Neuronal stem cell (in vitro differentiated cells): ENCODE data around the gene SOCS1.
"Not testable (repeated sequence)": the region's sequence is repeated elsewhere in the genome, so short reads cannot be mapped to it uniquely, and the experiment has no call there.

Experiments used
- DNase-seq: peaks from one replicate; pipeline ENCODE4 v3.0.0-alpha.2; 2013; ENCODE audit warnings: low spot score
- H2AFZ ChIP-seq: one replicate; pipeline ENCODE4 v1.6.1; 2013; ENCODE audit warnings: mild to moderate bottlenecking, low read length, inconsistent platforms
- H2AK5ac ChIP-seq: 2 replicates; pipeline ENCODE4 v1.6.1; 2013; ENCODE audit warnings: low read depth, mild to moderate bottlenecking, inconsistent platforms, low read length, moderate library complexity, mixed read lengths
- H2BK120ac ChIP-seq: 2 replicates; pipeline ENCODE4 v1.6.1; 2013; ENCODE audit warnings: low read depth, mild to moderate bottlenecking, inconsistent platforms, low read length, moderate library complexity, mixed read lengths
- H2BK12ac ChIP-seq: one replicate; pipeline ENCODE4 v1.6.1; 2013; ENCODE audit warnings: low read length, inconsistent platforms
- H2BK15ac ChIP-seq: 2 replicates; pipeline ENCODE4 v1.6.1; 2013; ENCODE audit warnings: mild to moderate bottlenecking, low read length, inconsistent platforms, mixed read lengths
- H2BK5ac ChIP-seq: one replicate; pipeline ENCODE4 v1.6.1; 2013; ENCODE audit warnings: inconsistent platforms, mild to moderate bottlenecking, low read length, moderate library complexity
- H3K14ac ChIP-seq: one replicate; pipeline ENCODE4 v1.6.1; 2013; ENCODE audit warnings: low read length, inconsistent platforms
- H3K18ac ChIP-seq: 2 replicates; pipeline ENCODE4 v1.6.1; 2013; ENCODE audit warnings: low read length, inconsistent platforms
- H3K23ac ChIP-seq: 2 replicates; pipeline ENCODE4 v1.6.1; 2013; ENCODE audit warnings: low read depth, mild to moderate bottlenecking, mixed read lengths, low read length, inconsistent platforms; ENCODE audit not compliant: poor library complexity
- H3K27ac ChIP-seq: replicated peaks from 3 replicates; pipeline ENCODE4 v1.5.1; 2013; ENCODE audit warnings: low read length, inconsistent platforms
- H3K27me3 ChIP-seq, 3 experiments: 2 replicates each; pipeline ENCODE4 v1.6.1; 2013; ENCODE audit warnings: low read length in 3 of 3, mild to moderate bottlenecking in 2 of 3, inconsistent platforms in 1 of 3, low read depth in 1 of 3, mixed read lengths in 1 of 3, moderate library complexity in 1 of 3; ENCODE audit not compliant: control insufficient read depth in 3 of 3, insufficient read depth in 3 of 3
- H3K36me3 ChIP-seq, 2 donors: replicated peaks in 1 of 2; 2 replicates each; pipeline ENCODE4 v1.6.1; 2013; ENCODE audit warnings: low read length in 2 of 2; ENCODE audit not compliant: control insufficient read depth in 2 of 2, insufficient read depth in 2 of 2
- H3K4ac ChIP-seq: 2 replicates; pipeline ENCODE4 v1.6.1; 2013; ENCODE audit warnings: inconsistent platforms, mild to moderate bottlenecking, low read length, moderate library complexity
- H3K4me1 ChIP-seq, 2 donors: 1 replicate in 1 of 2; 2 replicates in 1 of 2; pipeline ENCODE4 v1.6.1; 2013; ENCODE audit warnings: low read length in 2 of 2, low read depth in 1 of 2; ENCODE audit not compliant: control insufficient read depth in 2 of 2, insufficient read depth in 1 of 2
- H3K4me2 ChIP-seq: one replicate; pipeline ENCODE4 v1.6.1; 2013; ENCODE audit warnings: mild to moderate bottlenecking, low read length, inconsistent platforms; ENCODE audit not compliant: insufficient read depth, poor library complexity, severe bottlenecking
- H3K4me3 ChIP-seq, 2 donors: 2 replicates each; pipeline ENCODE4 v1.5.1; 2013; ENCODE audit warnings: low read length in 2 of 2, mild to moderate bottlenecking in 2 of 2, inconsistent platforms in 1 of 2, moderate library complexity in 1 of 2
- H3K79me1 ChIP-seq: one replicate; pipeline ENCODE4 v1.6.1; 2013; ENCODE audit warnings: low read depth, mild to moderate bottlenecking, inconsistent platforms, low read length, moderate library complexity
- H3K9ac ChIP-seq: one replicate; pipeline ENCODE4 v1.6.1; 2013; ENCODE audit warnings: mild to moderate bottlenecking, low read depth, low read length, inconsistent platforms; ENCODE audit not compliant: poor library complexity
- H3K9me3 ChIP-seq, 2 donors: replicated peaks in 1 of 2; 2 replicates each; pipeline versions ENCODE3 to v1.6.1; 2013; ENCODE audit warnings: low read length in 2 of 2, mild to moderate bottlenecking in 2 of 2, inconsistent platforms in 1 of 2, low read depth in 1 of 2, mixed read lengths in 1 of 2, moderate library complexity in 1 of 2; ENCODE audit not compliant: control insufficient read depth in 2 of 2, insufficient read depth in 1 of 2
- H4K8ac ChIP-seq: one replicate; pipeline ENCODE4 v1.6.1; 2013; ENCODE audit warnings: low read depth, mild to moderate bottlenecking, inconsistent platforms, low read length, moderate library complexity
- H4K91ac ChIP-seq: one replicate; pipeline ENCODE4 v1.6.1; 2013; ENCODE audit warnings: low read length, low read depth, mild to moderate bottlenecking, inconsistent platforms; ENCODE audit not compliant: poor library complexity
- WGBS, 2 donors: extraction: QIAGEN DNeasy Blood & Tissue Kit; methylation state at CpG; one replicate each; pipeline ENCODE4 v1.1.7; 2013; ENCODE audit warnings: missing lambda C conversion rate in 2 of 2, mixed read lengths in 1 of 2; ENCODE audit not compliant: insufficient read length in 2 of 2, insufficient replicate concordance in 1 of 2; ENCODE audit errors: extremely low coverage in 2 of 2; 5-methylcytosine and 5-hydroxymethylcytosine counted together

Gene SOCS1

DNA sequence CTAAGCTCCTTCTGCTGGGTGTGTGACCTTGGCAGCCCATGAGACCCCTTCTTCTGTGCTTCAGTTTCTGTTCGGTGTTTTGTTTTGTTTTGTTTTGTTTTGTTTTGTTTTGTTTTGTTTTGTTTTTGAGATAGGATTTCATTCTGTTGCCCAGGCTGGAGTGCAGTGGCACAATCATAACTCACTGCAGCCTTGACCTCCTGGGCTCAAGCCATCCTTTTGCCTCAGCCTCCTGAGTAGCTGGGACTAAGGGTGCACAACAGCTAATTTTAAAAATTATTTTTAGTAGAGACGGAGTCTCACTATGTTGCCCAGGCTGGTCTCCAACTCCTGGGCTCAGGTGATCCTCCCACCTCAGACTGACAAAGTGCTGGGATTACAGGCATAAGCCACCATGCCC lies 35.5 kb downstream of the SOCS1 start:
- not testable (repeated sequence) for H3K79me1 ChIP-seq, H3K36me3 ChIP-seq, H3K23ac ChIP-seq, H2BK5ac ChIP-seq, H3K9ac ChIP-seq, H2AK5ac ChIP-seq, H2BK12ac ChIP-seq, H3K27ac ChIP-seq, H3K4me1 ChIP-seq, H2AFZ ChIP-seq, H4K8ac ChIP-seq, H2BK120ac ChIP-seq, H4K91ac ChIP-seq, H3K4ac ChIP-seq, H3K4me2 ChIP-seq, H3K4me3 ChIP-seq, H3K18ac ChIP-seq, DNase-seq, H3K14ac ChIP-seq, H3K27me3 ChIP-seq, H2BK15ac ChIP-seq
- peaks cover 10 to 21% of the 10 kb centered on the region in 2 donors for H3K9me3 ChIP-seq
- WGBS, 2 donors, result no CpG with 5 or more reads among the region's 2 CpGs

DNA sequence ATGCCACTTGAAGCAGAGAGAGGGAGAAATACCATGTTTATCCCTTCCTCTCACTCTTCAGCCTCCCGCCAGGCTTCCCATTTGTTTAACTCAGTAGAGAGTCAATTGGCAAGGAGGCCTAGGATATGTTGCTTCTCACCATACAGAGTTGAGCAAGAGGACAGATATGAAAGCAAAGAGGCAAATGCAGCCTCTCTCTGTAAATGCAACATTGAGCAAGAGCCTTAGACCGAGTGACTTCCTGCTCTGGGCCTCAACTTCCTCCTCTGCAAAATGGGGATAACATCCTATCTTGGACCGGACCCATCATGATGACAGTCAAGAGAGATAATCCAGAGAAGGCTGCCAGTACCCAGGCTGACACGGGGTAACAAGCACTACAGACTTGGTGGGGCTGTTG lies 36.8 kb downstream of the SOCS1 start:
- Histone ChIP-seq H3K79me1 (no peaks in the 10 kb centered on the region), H3K4me1 (peaks cover 0 to 2% of the 10 kb centered on the region in 2 donors), H2BK12ac (no peak overlapping the region), H3K4ac (no peak overlapping the region), H3K9ac (no peak overlapping the region), H3K18ac (no peak overlapping the region), H2BK15ac (no peak overlapping the region), H2BK5ac (no peak overlapping the region), H3K4me3 (no peak overlapping the region), H3K27ac (no peak overlapping the region), H3K9me3 (peaks cover 10 to 21% of the 10 kb centered on the region in 2 donors), H4K8ac (no peak overlapping the region), H3K36me3 (no peaks in the 10 kb centered on the region), H3K14ac (no peak overlapping the region), H3K27me3 (no peaks in the 10 kb centered on the region), H3K4me2 (no peak overlapping the region), H2AFZ (no peak overlapping the region), H4K91ac (no peak overlapping the region), H3K23ac (no peak overlapping the region), H2BK120ac (no peak overlapping the region), H2AK5ac (no peak overlapping the region)
- no peak for DNase-seq
- no CpG with 5 or more reads among the region's 4 CpGs for WGBS, 2 donors

DNA sequence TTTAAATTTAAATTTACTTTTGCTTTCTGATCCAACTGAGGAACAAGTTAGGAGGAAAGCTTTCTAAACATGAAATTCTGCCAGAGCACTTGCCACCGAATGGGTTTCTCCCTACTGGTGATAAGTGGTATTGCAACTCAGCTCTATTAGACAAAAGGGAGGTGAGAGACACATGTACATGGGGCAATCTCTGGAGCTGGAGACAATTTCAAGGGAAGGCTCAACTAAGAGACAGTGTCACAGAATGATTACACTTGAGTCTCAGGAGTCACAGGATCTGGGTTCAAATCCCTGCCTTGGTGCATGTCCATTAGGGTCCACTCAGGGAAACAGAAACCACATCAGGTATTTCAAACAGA lies 37.4 kb downstream of the SOCS1 start:
- H4K91ac ChIP-seq, result no peak overlapping the region
- no peaks in the 10 kb centered on the region for H3K4me1 ChIP-seq
- H3K14ac ChIP-seq, result no peak overlapping the region
- H2BK120ac ChIP-seq, result no peak overlapping the region
- H3K9ac ChIP-seq, result no peak overlapping the region
- no peak overlapping the region for H2AFZ ChIP-seq
- H3K4me3 ChIP-seq, result no peak overlapping the region
- no peak overlapping the region for H3K23ac ChIP-seq
- H3K4me2 ChIP-seq, result no peak overlapping the region
- no peaks in the 10 kb centered on the region for H3K79me1 ChIP-seq
- H3K27me3 ChIP-seq, result no peaks in the 10 kb centered on the region
- DNase-seq, result no peak
- no peak overlapping the region for H3K18ac ChIP-seq
- no peak overlapping the region for H3K4ac ChIP-seq
- H4K8ac ChIP-seq, result no peak overlapping the region
- no peak overlapping the region for H2BK5ac ChIP-seq
- no peaks in the 10 kb centered on the region for H3K36me3 ChIP-seq
- H3K9me3 ChIP-seq, result peaks cover 10 to 21% of the 10 kb centered on the region in 2 donors
- WGBS, 2 donors, result no CpG with 5 or more reads among the region's 1 CpG
- no peak overlapping the region for H2BK15ac ChIP-seq
- H2BK12ac ChIP-seq, result no peak overlapping the region
- H3K27ac ChIP-seq, result no peak overlapping the region
- no peak overlapping the region for H2AK5ac ChIP-seq

DNA sequence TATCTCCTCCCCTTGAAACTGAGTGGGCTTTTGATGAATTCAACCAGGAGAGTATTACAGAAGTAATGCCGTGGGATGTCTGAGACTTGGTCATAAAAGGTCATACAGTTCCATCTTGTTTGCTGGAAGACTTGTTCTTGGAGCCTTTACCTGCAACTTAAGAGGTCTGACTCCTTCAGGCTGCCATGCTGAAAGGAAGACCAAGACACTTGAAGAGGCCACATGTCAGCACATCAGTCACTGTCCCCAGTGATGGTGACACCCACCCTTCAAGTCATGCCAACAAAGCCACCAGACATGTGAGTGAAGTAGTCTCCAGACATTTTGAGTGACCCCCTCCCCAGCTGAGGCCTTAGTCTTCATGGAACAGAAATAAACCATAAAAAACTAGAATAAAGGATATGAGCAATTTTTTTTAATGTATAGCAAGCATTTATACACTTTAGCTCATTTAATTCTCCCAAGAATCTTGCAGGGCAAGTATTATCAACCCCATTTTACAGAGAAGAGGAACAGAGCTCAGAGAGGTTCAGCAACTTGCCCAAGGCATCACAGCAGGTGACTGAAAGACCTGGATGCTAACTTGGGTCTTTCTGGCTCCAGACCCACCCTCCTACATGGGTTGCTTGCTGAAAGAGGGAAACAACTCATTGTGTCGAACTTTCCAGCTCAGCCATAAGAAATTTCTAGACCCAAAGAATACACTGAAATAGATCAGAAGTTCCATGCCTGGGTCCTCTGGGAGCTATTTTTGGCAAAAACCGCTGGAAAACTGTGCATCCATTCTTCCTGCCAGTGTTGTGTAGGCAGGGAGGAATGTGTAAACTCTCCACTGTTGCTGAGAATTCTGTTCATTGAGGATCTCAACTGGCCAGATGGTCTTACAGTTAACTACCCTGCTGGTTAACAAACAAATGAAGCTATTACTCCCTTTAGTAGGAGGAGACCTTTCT lies 38.1 kb downstream of the SOCS1 start:
- Histone ChIP-seq H3K4me2 (no peak overlapping the region), H2BK120ac (no peak overlapping the region), H2AFZ (no peak overlapping the region), H3K14ac (no peak overlapping the region), H4K91ac (no peak overlapping the region), H3K27ac (no peak overlapping the region), H3K23ac (no peak overlapping the region), H3K4me3 (no peak overlapping the region), H3K4me1 (no peaks in the 10 kb centered on the region), H3K18ac (no peak overlapping the region), H3K9ac (no peak overlapping the region), H3K79me1 (no peaks in the 10 kb centered on the region), H4K8ac (no peak overlapping the region), H2AK5ac (no peak overlapping the region), H3K9me3 (peaks cover 10 to 21% of the 10 kb centered on the region in 2 donors), H3K36me3 (no peaks in the 10 kb centered on the region), H3K27me3 (no peaks in the 10 kb centered on the region), H2BK5ac (no peak overlapping the region), H2BK15ac (no peak overlapping the region), H2BK12ac (no peak overlapping the region), H3K4ac (no peak overlapping the region)
- WGBS, 2 donors, result no CpG with 5 or more reads among the region's 3 CpGs
- no peak for DNase-seq
